Right hindlimb (tissue), 1 donor: ENCODE measurements around the gene CBFA2T2.
"Not testable (repeated sequence)": the region's sequence is repeated elsewhere in the genome, so short reads cannot be mapped to it uniquely, and the experiment has no call there.

ENCODE experiments used
- DNase-seq: peaks from one replicate; pipeline ENCODE4 v3.0.0-alpha.2; 2018

The CBFA2T2 gene

GRCh38 chr20:33583143-33583542 lies 93.2 kb downstream of the CBFA2T2 start:
- no peak for DNase-seq

GRCh38 chr20:33584976-33585375 lies 95.1 kb downstream of the CBFA2T2 start:
- DNase-seq, result no peak

- no peak for DNase-seq
Observed at GRCh38 chr20:33585413-33585812, 95.5 kb downstream of the CBFA2T2 start.

DNA sequence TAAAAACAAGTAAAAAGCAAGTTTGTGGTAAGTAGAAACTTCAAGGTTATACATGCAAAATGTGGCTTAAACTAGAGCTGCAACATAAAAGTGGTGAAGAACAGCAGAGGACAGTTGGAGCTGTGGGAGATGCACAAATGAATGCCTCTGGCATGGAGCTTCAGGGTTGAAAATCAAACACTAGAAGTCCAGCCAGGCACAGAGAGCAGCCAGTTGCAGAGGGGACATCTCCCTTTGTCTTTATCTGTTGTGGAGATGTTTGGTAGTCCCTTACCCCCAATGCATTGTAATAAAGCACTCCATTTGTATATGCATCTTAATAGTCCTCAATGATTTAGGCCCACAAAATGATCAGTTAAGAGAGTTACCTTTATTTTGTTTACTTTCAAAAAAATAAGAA lies 99.2 kb downstream of the CBFA2T2 start:
- DNase-seq, result no peak

DNA sequence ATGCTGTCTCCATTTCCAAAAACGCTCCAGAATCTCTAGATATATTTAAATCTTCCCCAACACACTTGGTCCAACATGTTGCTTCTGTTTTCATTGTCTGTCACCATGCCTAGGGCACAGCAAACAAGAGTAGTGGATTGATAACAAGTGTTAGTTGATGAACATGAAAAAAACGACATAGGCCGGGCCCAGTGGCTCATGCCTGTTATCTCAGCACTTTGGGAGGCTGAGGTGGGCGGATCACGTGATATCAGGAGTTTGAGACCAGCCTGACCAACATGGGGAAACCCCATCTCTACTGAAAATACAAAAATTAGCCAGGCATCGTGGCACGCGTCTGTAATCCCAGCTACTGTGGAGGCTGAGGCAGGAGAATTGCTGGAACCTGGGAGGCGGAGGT lies 102.0 kb downstream of the CBFA2T2 start:
- not testable (repeated sequence) for DNase-seq

GRCh38 chr20:33594743-33595142 lies 104.8 kb downstream of the CBFA2T2 start:
- no peak for DNase-seq

- no peak for DNase-seq
Observed at GRCh38 chr20:33600414-33600813, 110.5 kb downstream of the CBFA2T2 start.

GRCh38 chr20:33600981-33601380 lies 111.1 kb downstream of the CBFA2T2 start:
- no peak for DNase-seq

- DNase-seq, result no peak
Observed at GRCh38 chr20:33601861-33602260, 112.0 kb downstream of the CBFA2T2 start.

GRCh38 chr20:33602826-33603590 lies 113.1 kb downstream of the CBFA2T2 start:
- no peak for DNase-seq

GRCh38 chr20:33604084-33604990 lies 114.4 kb downstream of the CBFA2T2 start:
- DNase-seq, result no peak

- DNase-seq, result no peak
Observed at GRCh38 chr20:33604991-33605370, 115.1 kb downstream of the CBFA2T2 start.

DNA sequence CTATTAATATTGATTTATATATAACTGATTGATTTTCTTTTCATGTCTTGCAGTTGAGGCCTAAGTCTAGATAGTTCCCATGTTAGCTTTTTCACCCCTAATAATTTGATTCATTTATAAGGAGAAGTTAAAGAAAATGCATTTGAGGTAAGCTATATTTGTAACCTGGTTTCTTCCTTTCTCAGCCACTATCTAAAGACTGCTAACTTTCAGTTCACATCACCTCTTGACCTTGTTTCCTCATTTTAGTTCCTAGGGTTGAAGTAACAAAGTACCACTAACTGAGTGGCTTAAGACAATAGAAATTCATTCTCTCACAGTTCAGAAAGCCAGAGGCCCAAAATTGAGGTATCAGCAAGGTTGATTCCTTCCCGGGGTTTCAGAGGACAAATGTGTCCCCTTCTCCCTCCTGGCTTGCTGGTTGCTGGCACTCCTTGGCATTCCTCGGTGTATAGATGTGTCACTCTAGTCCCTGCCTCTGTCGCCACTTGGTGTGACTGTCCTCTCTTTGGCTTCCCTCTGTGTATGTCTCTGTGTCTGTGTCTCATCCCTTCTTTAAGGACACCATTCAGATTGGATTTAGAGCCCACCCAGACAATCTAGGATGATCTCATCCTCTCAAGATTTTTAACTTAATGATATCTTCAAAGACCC lies 116.3 kb downstream of the CBFA2T2 start:
- DNase-seq, result no peak

- no peak for DNase-seq
Observed at GRCh38 chr20:33609504-33609903, 119.6 kb downstream of the CBFA2T2 start.

- no peak for DNase-seq
Observed at GRCh38 chr20:33611106-33611505, 121.2 kb downstream of the CBFA2T2 start.

DNA sequence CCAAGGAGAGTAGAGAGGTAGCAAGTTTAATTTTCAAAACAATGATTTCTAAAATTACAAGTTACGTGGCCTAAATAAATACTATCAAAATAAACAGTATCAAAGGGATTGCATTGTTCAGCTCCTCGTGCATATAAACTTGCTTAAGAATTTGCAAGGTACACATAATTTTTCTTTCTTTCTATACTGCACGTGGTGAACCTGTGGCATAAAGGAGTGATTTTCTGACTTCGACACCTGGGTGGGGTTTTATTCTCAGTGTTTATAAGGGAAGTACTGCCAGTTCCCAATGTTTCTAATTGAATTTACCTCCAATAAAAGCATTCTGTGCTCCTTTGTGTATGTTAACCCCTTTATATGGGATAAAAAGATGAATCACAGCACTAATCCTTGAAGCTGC lies 122.1 kb downstream of the CBFA2T2 start:
- DNase-seq, result no peak

DNA sequence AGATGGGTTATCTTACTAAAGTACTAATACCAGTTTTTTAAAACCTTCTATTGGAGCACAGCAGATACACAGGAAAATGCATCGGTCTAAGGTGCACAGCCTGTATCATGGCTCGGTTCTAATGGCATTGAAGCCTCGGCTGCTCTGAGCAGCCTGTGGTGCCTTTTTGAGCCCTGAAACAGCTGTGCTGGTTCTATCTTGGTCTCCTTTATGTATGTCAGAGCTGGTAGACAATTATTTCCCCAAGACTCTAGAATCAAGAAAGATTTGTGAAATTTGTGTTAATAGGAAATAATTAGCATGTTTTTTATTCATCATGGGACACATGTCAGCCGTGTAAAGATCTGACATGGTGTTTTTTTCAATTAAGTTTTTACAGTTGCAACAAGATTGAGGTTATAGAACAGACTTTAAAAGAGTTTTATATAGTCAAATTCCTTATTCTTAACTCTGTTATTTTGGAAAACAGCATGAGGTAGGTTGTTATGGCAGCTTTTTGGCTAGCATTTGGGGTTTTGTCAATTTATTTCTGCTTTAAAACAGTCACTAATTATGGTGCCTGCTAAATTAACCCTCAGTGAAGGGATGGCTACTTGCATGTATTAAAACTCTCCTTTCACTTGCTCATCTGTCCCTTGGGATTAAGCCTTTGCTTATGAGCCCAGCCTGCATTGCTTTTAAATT lies 132.0 kb downstream of the CBFA2T2 start:
- no peak for DNase-seq

- no peak for DNase-seq
Observed at GRCh38 chr20:33622705-33623365, 132.9 kb downstream of the CBFA2T2 start.

- DNase-seq, result no peak
Observed at GRCh38 chr20:33624399-33624798, 134.5 kb downstream of the CBFA2T2 start.

GRCh38 chr20:33626190-33626589 lies 136.3 kb downstream of the CBFA2T2 start:
- no peak for DNase-seq

DNA sequence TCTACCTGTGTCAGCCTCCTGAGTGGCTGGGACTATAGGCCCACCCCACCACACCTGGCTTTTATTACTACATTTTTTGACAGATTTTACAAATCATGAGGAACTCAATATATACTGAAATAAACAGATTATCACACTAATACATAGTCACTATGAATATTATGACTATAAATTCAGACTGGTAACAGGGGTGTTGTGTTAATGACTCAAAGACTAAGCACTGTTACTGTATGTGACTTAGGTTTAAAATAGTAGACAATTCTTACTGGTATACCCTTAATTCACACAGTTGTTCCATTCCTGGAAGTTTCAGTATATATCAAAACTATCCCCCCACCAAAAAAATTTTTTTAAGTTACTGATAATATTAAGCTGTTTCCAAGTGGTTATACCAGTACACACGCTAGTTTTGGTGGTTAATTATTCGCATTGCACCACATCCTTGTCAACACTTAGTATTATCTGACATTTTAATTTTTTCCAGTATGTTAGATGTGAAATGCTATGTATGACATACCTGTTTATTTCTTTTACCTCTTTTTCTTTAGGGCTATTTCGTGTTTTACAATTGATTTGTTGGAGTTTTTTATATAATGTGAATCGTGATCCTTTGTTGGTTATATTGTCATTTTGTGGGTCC lies 137.8 kb downstream of the CBFA2T2 start:
- no peak for DNase-seq

DNA sequence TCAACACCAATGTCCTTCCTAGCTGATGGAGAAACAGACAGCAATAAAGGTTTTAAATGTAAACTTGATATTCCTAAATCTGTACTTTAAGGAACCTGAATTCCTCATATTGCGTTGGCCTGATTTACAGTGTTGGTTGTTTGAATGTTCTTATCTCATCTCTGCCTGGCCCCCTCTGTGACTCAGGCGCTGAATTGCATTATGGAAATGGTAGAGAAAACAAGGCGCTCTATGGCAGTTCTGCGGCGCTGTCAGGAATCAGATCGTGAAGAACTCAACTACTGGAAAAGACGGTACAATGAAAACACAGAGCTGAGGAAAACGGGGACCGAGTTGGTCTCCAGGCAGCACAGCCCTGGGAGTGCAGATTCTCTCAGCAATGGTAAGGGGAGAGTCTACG lies 139.6 kb downstream of the CBFA2T2 start:
- no peak for DNase-seq
